ENCODE results near the gene EIF3J.

The EIF3J gene

DNA sequence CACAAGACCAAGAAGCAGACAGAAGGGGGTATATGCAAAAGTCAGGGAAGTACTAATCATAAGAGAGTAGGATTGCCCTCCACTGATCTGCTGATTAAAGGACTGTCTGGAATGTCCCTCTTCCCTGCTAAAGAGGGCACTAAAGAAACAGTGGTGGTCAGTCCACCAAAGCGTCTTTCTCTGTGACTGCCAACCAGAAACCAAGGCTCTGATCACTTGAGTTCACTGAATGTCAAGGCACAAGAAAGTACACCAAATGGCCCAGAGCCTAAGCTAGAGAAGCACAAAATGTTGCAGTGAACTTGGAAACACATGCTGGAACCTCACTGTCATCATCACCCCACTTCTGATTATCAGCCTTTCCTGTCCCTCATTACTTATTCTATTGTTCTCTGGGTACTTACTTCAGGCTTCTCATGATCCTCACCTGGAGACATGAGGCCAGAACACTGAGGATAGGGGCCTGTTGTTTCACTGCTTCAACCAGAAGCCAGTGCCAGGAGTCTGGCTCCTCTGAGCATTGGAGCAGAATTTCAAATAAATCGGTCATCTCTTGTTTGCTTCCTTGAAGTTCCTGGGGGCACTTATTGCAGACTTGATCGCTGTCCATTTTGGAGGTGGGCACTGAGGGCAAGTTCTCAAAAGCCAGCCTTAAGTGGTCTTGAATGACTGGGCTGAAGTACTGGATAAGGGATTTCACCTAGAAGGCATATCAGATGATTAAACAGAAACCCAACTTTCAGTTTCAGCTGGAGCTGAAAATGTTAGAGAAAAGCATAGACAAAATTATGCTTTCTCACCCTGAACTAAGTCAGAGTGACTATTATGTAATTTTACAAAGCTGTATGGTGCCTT is 58.9 kb downstream of the EIF3J start:
- no peak for DNase-seq (ENCODE audit: extremely low read depth, low read depth)
- no peak for TF ChIP-seq CTCF (IDR thresholded peaks at IDR 0.05; ENCODE audit: low read depth, low read length)

GRCh38 chr15:44596511-44597010 is 59.6 kb downstream of the EIF3J start:
- no peak for DNase-seq (ENCODE audit: extremely low read depth, low read depth)

GRCh38 chr15:44598066-44598465 is 61.1 kb downstream of the EIF3J start:
- TF ChIP-seq CTCF (IDR thresholded peaks at IDR 0.05; ENCODE audit: low read depth, low read length) = no peak
- no peak for DNase-seq (ENCODE audit: extremely low read depth, low read depth)

More at GRCh38 chr15:44596511-44597010, 59.6 kb downstream of the EIF3J start:
- TF ChIP-seq CTCF (IDR thresholded peaks at IDR 0.05; ENCODE audit: low read depth, low read length) = no peak

- DNase-seq (ENCODE audit: extremely low read depth, low read depth) = no peak
- TF ChIP-seq CTCF (IDR thresholded peaks at IDR 0.05; ENCODE audit: low read depth, low read length) = no peak
Measured at GRCh38 chr15:44598892-44599291, 61.9 kb downstream of the EIF3J start.

DNA sequence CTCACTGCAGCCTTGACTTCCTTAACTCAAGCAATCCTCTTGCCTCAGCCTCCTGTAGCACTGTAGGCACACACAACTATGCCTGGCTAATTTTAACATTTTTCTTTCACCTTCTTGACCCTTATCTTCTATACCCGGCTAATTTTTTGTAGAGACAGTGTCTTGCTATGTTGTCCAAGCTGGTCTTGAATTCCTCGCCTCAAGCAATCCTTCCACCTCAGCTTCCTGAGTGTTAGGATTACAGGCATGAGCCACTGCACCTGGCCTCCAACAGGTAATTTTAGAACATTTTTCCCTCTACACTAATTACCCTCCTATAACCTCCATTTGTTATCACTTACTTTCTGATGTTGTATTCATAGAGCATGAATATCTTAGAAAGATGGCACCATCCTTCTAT is 66.2 kb downstream of the EIF3J start:
- DNase-seq (ENCODE audit: extremely low read depth, low read depth) = no peak
- no peak for TF ChIP-seq CTCF (IDR thresholded peaks at IDR 0.05; ENCODE audit: low read depth, low read length)

DNA sequence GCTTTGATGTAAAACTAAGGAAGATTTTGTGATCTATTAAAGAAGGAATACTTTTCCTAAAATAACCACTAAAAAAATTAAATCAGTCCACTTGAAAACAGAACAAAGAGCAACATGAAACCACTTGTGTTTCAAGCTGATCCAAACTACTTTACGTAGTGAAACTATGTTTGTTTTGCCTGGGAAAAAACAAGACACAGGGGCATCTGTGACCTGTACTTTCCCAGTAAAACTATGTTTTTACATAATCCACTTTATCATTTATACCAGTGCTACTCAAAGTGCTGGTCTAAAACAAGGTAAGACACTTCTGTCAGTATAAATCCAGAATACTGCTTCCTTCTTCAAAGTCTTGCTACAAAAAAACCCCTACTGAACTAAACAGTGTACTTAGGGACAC is 69.8 kb downstream of the EIF3J start:
- TF ChIP-seq CTCF (IDR thresholded peaks at IDR 0.05; ENCODE audit: low read depth, low read length) = no peak

More for the DNA sequence above, 69.8 kb downstream of the EIF3J start:
- DNase-seq (ENCODE audit: extremely low read depth, low read depth) = no peak

Data from AG09319 (cell line).